Fibroblast of mammary gland (primary cell): ENCODE measurements around the gene KCNQ1OT1.

Experiments used
- DNase-seq: peaks from one replicate; pipeline ENCODE4 v3.0.0-alpha.2; 2010; ENCODE audit warnings: low read depth
- H3K4me3 ChIP-seq: 2 replicates; pipeline ENCODE4 v1.5.1; 2011; ENCODE audit warnings: low read depth, mild to moderate bottlenecking, low read length, moderate library complexity; ENCODE audit not compliant: control insufficient read depth
- CTCF ChIP-seq: conservative IDR thresholded peaks from 2 replicates; pipeline ENCODE4 v1.5.1; 2011; ENCODE audit warnings: low read depth, low read length, inconsistent platforms; ENCODE audit not compliant: control insufficient read depth, insufficient read depth

The KCNQ1OT1 gene

GRCh38 chr11:2745511-2745910 lies 45.7 kb upstream of the KCNQ1OT1 start:
- no peak for TF ChIP-seq CTCF

GRCh38 chr11:2744166-2744565 lies 44.4 kb upstream of the KCNQ1OT1 start:
- no peak for DNase-seq
- no peak for TF ChIP-seq CTCF
- no peak overlapping the region for H3K4me3 ChIP-seq

More at GRCh38 chr11:2745511-2745910, 45.7 kb upstream of the KCNQ1OT1 start:
- no peak for DNase-seq
- H3K4me3 ChIP-seq = no peak overlapping the region

GRCh38 chr11:2743427-2744110 lies 43.8 kb upstream of the KCNQ1OT1 start:
- H3K4me3 ChIP-seq = no peak overlapping the region
- DNase-seq = no peak
- no peak for TF ChIP-seq CTCF

GRCh38 chr11:2742611-2743426 lies 43.0 kb upstream of the KCNQ1OT1 start:
- H3K4me3 ChIP-seq = no peak overlapping the region
- TF ChIP-seq CTCF = no peak
- DNase-seq = no peak

GRCh38 chr11:2742201-2742600 lies 42.4 kb upstream of the KCNQ1OT1 start:
- TF ChIP-seq CTCF = no peak
- no peak for DNase-seq
- H3K4me3 ChIP-seq = no peak overlapping the region

GRCh38 chr11:2741377-2742131 lies 41.8 kb upstream of the KCNQ1OT1 start:
- no peak for TF ChIP-seq CTCF
- no peak overlapping the region for H3K4me3 ChIP-seq
- DNase-seq = peak; percentile 83
